ENCODE measurements around the gene SSC4D. TPM values are rescaled to one million over a fixed set of nuclear protein-coding genes. Genes with fewer than 3 reads are reported as not detected.
A peak's percentile ranks its signal among the peaks of the same experiment; 100 is the strongest.

SSC4D gene
- total and polyA plus RNA-seq, 4 donors, result 0.28 to 2.1 (median 1.9) TPM

- H3K27ac ChIP-seq (ENCODE audit: low read depth in 1 of 2, low read length in 1 of 2), result peak overlapping the region; percentile 99 to 100
- 0% methylated on average over 13 to 27 of the region's 27 CpGs for WGBS, 2 donors
- ATAC-seq (ENCODE audit: insufficient read depth, low FRiP score) (peak; percentile 37), DNase-seq (peak; percentile 62 to 72 (median 70))
- H3K36me3 ChIP-seq (ENCODE audit: control insufficient read depth in 4 of 4, insufficient read depth in 4 of 4, low read length in 4 of 4), result peaks cover 0 to 8% (median 5%) of the 10 kb centered on the region in 4 donors
- H3K9ac ChIP-seq (ENCODE audit: insufficient read depth in 1 of 2, low read length in 2 of 2), result peak overlapping the region; percentile 87 to 97
- H3K4me3 ChIP-seq, result peak overlapping the region; percentile 95
- H3K4me1 ChIP-seq (ENCODE audit: control insufficient read depth in 5 of 5, insufficient read depth in 5 of 5, low read length in 5 of 5), result peaks cover 4 to 25% (median 9%) of the 10 kb centered on the region in 5 donors
- H3K9me3 ChIP-seq (ENCODE audit: control insufficient read depth in 4 of 4, insufficient read depth in 3 of 4, low read length in 3 of 4), result no peaks in the 10 kb centered on the region
- no peak for TF ChIP-seq CTCF (IDR thresholded peaks at IDR 0.05; ENCODE audit: control extremely low read depth, extremely low read depth)
- H3K27me3 ChIP-seq (ENCODE audit: control insufficient read depth in 3 of 3, insufficient read depth in 3 of 3, low read length in 2 of 3), result no peaks in the 10 kb centered on the region
Observed at GRCh38 chr7:76358011-76358480, 51.5 kb downstream of the SSC4D start.

GRCh38 chr7:76357475-76358010 lies 52.0 kb downstream of the SSC4D start:
- H3K9ac ChIP-seq (ENCODE audit: insufficient read depth in 1 of 2, low read length in 2 of 2), result peak overlapping the region; percentile 87 to 97
- DNase-seq, result peak in 2 of 3 donors; percentile 23 to 49
- H3K27me3 ChIP-seq (ENCODE audit: control insufficient read depth in 3 of 3, insufficient read depth in 3 of 3, low read length in 2 of 3), result no peaks in the 10 kb centered on the region
- H3K9me3 ChIP-seq (ENCODE audit: control insufficient read depth in 4 of 4, insufficient read depth in 3 of 4, low read length in 3 of 4), result no peaks in the 10 kb centered on the region
- ATAC-seq (ENCODE audit: insufficient read depth, low FRiP score), result no peak
- TF ChIP-seq CTCF (IDR thresholded peaks at IDR 0.05; ENCODE audit: control extremely low read depth, extremely low read depth), result no peak
- peaks cover 0 to 8% (median 5%) of the 10 kb centered on the region in 4 donors for H3K36me3 ChIP-seq (ENCODE audit: control insufficient read depth in 4 of 4, insufficient read depth in 4 of 4, low read length in 4 of 4)
- peaks cover 4 to 25% (median 9%) of the 10 kb centered on the region in 5 donors for H3K4me1 ChIP-seq (ENCODE audit: control insufficient read depth in 5 of 5, insufficient read depth in 5 of 5, low read length in 5 of 5)
- peak overlapping the region; percentile 95 for H3K4me3 ChIP-seq
- 2 to 4% methylated on average over 10 of the region's 10 CpGs for WGBS, 2 donors
- H3K27ac ChIP-seq (ENCODE audit: low read depth in 1 of 2, low read length in 1 of 2), result peak overlapping the region; percentile 99 to 100

- ATAC-seq (ENCODE audit: insufficient read depth, low FRiP score) (no peak), DNase-seq (peak; percentile 42 to 63 (median 53))
- Histone ChIP-seq H3K9me3 (ENCODE audit: control insufficient read depth in 4 of 4, insufficient read depth in 3 of 4, low read length in 3 of 4) (no peaks in the 10 kb centered on the region), H3K9ac (ENCODE audit: insufficient read depth in 1 of 2, low read length in 2 of 2) (peak overlapping the region in 1 of 2 donors; percentile 87), H3K4me3 (no peak overlapping the region), H3K36me3 (ENCODE audit: control insufficient read depth in 4 of 4, insufficient read depth in 4 of 4, low read length in 4 of 4) (peaks cover 0 to 8% (median 5%) of the 10 kb centered on the region in 4 donors), H3K27ac (ENCODE audit: low read depth in 1 of 2, low read length in 1 of 2) (no peak overlapping the region), H3K4me1 (ENCODE audit: control insufficient read depth in 5 of 5, insufficient read depth in 5 of 5, low read length in 5 of 5) (peaks cover 4 to 25% (median 9%) of the 10 kb centered on the region in 5 donors), H3K27me3 (ENCODE audit: control insufficient read depth in 3 of 3, insufficient read depth in 3 of 3, low read length in 2 of 3) (no peaks in the 10 kb centered on the region)
- no peak for TF ChIP-seq CTCF (IDR thresholded peaks at IDR 0.05; ENCODE audit: control extremely low read depth, extremely low read depth)
- 58 to 68% methylated on average over 6 of the region's 6 CpGs for WGBS, 2 donors
Observed at GRCh38 chr7:76356823-76357222, 52.7 kb downstream of the SSC4D start.
